IPS DF 19.7 (cell line): ENCODE measurements around the gene ATR.

Experiments
- DNase-seq: peaks from one replicate; pipeline ENCODE4 v3.0.0-alpha.2; 2013; ENCODE audit warnings: low read depth, low spot score

The ATR gene

DNA sequence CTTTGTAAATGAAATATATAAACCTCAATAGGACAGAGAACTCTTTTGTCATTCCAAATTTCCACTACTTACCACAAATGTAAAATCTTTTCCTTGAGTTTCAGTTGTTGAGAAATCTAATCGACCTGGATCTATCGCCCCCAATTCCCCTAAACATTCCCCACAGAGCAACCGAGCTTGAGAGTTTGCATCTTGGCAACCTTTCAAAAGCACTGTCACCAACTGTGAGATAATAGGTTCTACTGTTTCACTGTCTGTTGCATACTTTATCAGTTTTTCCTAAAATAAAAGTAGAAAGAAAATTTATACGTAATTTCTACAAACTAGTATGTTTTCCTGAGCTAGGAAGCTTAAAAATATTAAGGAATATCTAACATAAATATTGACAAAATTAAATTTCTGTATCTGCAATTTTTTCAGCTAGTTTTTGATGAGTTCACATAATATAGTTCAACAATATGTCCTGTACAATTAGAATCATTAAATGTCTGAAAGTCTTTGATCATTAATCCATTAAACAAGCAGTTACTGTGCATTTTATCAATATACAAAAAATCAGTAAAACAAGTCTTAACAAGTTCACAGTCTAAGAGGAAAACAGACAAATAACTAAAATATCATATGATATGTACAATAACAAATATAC, 54.5 kb downstream of the ATR start:
- no peak for DNase-seq

DNA sequence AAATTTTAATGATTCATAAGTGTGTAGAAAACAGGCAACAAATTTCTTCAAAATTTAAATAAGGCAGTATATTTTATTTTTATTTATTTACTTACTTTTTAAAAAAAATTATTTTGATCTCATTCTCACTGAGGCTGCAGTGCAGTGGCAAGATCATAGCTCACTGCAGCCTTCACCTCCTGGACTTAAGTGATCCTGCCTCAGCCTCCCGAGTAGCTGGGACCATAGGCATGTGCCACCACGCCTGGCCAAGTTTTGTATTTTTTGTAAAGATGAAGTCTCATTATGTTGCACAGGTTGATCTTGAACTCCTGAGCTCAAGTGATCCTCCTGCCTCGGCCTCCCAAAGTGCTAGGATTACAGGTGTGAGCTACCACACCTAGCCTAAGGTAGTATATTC, 69.5 kb downstream of the ATR start:
- no peak for DNase-seq

DNA sequence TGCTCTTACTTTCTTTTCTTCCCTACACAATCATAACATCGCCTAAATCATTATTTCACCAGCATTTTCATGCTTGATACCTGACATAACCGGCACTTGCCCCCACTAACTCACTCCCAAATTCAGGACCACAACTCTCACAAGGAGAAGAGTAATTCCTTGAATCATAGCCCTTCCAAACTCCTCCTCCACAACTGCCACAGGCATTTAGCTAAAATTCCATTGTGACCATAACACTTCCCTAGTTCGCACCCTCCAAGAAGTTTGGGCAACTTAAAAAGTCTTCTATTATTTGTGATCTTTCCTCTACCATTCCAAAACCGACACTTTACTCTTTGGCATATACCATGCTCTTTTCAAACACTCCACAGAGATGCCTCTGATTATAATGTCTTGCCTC, 71.3 kb downstream of the ATR start:
- no peak for DNase-seq

DNA sequence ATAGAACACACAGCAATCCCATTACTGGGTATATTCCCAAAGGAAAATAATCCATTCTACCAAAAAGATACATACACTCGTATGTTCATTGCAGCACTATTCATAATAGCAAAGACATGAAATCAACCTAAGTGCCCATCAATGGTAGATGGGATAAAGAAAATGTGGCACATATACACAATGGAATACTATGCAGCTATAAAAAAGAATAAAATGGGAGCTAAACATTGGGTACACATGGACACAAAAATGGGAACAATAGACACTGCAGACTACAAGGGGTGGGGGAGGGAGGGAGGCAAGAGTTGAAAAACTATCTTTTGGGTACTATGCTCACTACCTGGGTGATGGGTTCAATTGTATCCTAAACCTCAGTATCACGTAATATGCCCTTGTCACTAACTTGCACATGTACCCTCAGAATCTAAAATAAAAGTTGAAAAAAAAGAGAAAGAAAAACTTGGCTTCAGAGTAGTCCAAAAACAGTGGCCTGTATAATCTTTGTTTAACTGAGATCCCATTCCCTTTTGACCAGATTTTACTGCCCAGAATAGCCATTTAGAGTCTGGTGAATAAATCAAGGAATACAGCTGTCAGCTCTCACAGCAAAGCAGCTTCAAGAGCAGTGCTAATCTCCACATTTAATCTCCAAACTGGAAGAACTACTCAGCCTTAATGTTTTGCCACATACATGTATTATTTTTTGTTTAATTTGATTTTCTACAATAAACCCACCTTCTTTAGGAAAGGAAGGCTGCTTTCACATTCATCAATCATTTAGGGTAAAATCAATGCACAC, 76.1 kb downstream of the ATR start:
- no peak for DNase-seq

DNA sequence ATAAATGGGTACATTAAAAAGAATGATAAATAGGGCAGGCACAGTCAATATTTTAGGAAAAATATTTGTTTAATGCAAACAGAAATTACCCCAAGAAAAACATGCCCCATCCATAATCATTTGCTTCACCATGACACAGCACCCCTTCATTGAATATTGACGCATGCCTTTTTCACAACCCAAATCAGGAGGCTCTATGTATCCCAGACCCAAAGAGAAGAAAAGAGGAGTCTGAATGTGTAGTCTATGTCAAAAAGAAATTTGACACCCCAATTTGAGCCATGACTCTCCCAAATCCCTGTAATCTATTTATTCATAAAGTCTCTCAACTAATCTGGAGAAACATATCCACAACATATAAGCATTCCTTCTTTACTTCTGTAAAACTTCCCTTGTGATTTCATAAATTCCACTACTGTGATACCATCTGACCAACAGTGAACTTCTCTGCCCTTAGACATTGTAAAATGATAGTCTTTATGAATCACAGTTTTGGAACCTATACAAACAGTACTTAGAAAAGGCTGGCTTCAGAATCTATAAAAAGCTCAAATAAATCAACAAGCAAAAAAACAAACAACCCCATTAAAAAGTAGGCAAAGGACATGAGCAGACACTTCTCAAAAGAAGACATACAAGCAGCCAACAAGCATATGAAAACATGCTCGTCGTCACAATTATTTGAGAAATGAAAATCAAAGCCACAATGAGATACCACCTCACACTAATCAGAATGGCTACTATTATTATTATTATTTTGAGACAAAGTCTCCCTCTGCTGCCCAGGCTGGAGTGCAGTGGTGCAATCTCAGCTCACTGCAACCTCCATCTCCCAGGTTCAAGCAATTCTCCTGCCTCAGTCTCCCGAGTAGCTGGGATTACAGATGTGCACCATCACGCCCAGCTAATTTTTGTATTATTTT, 77.3 kb downstream of the ATR start:
- no peak for DNase-seq

DNA sequence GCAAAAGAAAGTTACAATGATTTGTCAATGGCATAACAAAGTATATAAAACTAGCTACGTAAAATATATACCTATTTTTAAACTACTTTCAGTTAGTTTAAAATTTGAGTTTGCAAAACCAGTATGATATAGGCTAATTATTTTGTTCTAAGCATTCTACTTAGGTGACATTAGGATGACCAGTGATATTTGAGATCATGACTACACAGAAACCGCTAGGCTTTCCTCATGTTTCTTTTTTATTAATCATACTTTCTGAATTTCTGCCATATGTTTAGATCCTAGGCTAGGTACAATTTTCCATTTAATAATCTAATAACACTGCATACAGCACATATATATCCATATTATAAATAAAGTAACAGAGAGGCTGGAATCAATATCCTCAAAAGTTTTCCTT, 78.3 kb downstream of the ATR start:
- no peak for DNase-seq

DNA sequence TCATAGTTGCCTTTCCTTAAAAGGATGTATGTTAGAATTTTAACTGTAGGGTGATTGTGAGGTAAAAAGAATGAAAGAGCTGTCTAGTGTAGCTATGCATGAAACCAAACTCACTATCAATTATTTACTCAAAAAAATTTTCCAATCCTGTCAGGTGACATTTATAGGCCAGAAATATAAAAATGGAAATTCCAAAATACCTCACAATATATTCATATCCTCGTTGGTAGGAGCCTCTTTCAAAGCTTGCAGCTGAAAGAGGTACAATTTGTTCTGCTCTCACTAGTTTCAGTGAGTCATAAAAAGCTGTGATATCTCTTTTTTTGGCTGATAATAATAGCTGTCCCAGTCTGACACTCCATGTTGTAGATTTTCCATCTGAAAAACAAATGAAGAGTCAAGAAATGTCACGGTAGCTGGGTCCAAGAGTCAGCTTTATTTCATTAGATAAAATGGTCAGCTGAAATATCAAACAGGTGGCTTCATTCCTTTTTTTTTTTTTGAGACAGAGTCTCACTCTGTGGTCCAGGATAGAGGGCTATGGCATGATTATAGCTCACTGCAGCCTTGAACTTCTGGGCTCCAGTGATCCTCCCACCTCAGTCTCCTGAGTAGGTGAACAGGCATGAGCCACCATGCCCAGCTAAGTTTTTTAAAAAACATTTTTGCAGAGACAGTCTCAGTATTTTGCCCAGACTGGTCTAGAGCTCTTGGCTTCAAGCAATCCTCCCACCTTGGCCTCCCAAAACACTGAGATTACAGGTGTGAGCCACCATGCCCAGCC, 79.9 kb downstream of the ATR start:
- no peak for DNase-seq

DNA sequence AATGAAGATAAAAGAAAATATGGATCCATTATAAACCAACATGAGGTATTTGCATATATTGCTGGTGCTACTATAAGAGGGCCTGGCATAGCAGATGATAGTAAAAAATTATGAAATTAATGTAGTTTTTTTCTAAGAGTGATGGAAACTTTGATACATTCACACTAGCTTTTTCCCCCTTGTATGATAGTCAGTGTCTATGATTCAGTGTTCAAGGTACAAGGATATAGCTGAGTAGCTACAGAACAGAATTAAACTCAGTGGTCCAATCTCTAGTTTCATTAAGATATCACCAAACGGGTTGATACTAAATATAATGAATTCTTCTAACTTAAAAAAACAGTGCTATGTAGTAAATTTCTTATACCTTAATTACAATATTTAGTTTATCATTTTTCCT, 80.8 kb downstream of the ATR start:
- DNase-seq = no peak

DNA sequence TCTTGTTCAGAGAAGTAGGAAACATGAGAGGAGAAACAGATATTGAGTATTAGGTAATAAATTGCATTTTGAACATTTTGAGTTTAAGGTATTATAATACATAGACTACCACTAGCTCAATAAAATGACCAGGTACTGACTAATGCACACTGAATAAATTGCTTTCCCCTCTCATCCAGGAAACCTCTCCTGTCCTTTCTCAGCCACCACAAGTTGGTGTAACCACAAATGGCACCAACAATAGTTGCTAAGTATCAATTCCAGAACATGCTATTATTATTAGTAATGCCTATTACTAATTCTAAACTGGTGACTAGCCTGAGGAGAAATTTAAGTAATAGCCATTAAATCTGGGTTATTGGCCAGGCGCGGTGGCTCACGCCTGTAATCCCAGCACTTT, 83.4 kb downstream of the ATR start:
- no peak for DNase-seq

DNA sequence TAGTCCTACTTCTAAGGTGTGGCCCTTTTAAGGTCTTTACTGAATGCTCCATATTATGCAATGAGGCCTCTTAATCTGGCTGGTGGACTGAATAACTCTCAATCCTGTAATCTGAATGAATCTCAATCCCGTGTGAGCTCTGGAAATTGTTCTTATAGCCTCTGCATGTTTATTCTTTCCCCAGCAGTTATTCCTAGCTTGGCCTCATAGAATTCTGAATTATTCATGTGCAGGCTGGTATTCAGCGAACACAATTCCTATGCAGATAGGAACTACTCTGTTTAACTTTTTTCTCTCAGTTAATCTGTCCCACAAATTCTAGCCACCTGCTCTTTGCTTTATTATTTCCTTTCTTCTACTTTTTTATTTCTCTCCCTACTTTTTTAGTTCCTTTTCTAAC, 86.3 kb downstream of the ATR start:
- no peak for DNase-seq

DNA sequence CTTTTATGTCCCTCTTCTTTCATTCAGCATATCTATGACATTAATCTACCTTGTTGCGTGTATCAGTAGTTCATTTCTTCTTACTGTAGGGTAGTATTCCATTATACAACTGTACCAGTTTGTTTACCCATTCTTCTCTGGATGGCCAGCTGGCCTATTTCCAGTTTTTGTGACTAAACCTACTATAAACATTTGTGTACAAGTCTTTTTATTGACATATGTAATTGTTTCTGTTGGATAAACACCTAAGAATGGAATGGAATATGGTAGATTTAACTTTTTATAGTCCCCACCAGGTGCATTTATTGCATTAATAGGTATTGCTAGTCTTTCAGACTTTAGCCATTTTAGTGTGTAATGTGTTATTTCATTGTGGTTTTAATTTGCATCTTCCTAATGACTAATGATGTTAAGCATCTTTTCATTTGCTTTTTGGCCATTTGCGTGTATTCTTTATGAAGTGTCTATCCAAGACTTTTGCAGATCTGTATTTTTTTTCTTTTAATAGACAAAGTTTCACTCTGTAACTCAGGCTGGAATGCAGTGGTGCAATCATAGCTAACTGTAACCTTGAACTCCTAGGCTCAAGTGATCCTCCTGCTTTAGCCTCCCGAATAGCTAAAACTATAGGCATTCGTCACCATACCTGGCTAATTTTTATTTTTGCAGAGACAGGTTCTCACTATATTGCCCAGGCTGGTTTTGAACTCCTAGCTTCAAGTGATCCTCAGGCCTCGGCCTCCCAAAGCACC, 88.8 kb downstream of the ATR start:
- no peak for DNase-seq

DNA sequence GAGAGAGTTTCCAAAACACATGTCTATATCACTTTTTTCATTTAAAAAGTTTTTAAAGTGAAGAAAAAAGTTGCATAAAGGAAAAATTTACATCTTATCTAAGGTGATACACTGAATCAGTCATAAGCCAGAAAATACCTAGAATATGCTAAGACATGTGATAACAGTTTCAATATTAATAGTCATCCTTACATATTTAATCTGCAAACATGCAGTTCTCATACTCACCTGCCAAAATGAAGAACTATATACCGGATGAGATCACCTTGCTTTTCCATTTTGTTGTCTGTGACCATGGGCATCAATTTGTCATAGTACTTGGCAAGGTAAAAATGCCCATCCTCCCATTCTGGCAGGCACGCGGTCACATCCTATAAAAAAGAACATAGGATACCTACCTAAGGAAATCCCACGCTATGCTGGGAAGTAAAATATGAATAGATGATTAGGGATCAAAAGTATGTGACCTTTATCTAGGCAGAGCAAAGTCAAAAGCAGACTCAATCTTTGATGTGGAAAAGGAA, 93.6 kb downstream of the ATR start:
- no peak for DNase-seq

DNA sequence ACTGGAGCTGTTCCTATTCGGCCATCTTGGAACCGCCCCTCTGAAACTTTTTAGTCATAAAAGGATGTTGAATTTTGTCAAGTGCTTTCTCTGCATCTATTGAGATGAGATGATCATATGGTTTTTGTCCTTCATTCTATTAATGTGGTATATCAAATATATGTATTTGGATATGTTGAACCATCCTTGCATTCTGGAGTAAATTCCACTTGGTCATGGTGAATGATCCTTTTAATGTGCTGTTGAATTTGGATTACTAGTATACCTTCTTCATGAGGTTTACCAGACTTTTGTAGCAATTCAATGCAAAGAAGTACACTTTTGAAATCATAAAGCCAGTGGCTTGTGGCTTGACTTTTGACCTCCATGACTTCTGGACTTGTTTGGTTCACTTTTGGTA, 97.3 kb downstream of the ATR start:
- no peak for DNase-seq

DNA sequence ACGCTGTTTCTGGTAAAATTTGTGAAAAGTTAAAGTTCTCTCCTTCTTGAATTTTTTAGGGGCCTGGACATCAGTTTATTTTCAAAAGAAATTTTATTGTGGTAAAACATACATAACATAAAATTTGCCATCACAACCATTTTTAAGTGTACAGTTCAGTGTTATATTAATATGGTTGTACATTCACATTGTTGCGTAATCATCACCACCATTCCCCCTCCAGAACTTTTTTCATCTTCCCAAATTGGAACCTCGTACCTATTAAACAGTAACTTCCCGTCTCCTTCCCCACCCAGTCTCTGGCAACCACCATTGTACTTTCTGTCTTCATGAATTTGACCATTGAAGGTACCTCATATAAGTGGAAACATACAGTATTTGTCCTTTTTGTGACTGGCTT, 107.7 kb downstream of the ATR start:
- no peak for DNase-seq

DNA sequence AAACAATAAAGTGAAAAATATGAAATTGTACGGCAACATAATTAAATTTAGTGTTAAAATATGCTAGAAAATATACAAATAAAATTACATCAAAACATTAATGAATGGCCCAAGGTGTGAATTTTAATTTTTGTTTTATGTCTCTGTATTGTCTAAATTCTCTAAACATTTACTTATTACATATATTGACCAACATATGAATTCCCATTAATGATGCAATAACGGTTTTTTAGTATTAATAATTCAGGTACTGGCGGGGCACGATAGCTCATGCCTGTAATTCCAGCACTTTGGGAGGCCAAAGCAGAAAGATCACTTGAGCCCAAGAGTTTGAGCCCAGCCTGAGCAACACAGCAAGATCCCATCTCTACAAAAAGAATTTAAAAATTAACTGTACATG, 110.1 kb downstream of the ATR start:
- DNase-seq = no peak

DNA sequence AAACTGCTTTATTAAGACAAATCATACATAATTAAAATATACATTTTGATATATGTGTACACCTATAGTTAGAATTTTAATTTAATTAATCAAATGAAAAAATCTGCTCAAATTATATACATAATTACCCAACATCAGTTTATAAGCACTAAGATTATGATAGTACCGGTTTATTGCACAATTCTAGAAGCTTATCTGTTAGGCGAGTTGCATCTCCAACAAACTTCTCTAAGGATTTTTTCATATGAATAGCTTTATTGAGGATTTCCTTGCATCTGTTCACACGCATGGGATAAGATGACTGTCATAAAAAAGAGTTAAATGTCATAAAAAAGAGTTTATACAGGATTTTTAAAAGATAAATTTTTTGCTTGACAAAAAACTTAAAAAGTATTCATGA, 110.8 kb downstream of the ATR start:
- DNase-seq = no peak

DNA sequence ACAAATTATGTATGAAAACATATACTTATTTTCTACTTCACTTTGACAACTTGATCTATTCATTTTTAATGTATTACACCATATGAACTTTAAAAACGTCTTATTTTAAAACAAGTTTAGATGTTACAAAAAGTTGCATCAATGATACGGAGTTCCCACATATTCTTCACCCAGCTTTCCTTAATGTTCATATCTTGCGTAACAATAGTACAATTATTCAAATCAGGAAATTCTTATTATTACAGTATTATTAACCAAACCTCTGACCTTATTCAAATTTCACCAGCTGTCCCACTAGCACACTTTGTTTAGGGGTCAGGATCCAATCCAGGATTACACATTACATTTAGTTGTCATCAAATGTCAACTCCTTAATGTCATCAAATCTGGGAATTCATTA, 117.8 kb downstream of the ATR start:
- no peak for DNase-seq

DNA sequence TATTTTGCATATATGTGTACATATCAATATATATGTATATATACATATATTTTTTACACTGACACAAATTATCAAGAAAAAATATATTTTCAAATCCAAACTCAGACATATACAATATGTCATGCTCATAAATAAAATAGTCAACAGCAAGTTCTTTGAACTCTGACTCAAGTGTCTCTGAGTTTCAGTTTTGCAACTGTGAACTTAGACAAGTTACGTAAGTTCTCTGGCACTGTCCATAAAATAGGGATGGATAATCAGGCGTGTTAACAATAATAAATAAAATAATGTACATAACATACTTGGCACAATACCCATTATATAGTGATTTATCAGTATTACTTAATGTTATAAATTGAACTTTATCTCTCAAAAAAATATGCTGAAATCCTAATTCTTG, 118.6 kb downstream of the ATR start:
- DNase-seq = no peak

DNA sequence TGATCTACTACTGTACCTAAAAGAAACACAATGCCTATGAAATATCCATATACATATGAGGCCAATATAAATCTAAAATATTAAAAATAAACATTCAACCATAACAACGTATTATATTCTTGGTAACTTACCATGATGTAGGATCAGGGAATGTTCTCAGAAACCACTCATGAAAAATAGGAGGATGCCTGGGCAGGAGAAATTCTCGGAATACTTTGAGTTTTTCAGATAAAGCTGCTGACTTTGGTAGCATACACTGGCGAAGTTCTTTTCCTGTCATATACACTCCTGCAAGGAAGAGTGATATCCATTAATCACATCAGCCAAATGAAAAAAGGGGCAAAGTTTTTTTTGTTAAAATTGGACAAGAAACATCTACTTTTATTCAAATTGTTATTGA, 119.4 kb downstream of the ATR start:
- DNase-seq = no peak

DNA sequence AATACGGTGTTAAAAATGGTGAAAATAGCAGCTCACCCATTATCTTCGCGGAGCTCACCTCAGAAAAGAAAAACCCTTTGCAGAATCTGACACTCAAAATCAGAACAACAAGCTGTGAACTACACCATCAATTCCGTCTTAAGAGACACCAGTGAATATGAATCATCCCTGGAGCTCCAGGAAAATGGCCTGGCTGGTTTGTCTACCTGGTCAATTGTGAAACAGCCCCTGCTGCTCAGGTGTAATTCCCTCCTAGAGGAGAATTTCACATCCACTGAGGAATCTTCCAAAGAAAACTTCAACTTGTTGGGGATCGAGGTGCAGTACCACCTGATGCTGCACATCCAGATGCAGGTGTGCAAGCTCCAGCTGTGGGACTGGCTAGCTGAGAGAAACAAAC, 127.7 kb downstream of the ATR start:
- DNase-seq = no peak

DNA sequence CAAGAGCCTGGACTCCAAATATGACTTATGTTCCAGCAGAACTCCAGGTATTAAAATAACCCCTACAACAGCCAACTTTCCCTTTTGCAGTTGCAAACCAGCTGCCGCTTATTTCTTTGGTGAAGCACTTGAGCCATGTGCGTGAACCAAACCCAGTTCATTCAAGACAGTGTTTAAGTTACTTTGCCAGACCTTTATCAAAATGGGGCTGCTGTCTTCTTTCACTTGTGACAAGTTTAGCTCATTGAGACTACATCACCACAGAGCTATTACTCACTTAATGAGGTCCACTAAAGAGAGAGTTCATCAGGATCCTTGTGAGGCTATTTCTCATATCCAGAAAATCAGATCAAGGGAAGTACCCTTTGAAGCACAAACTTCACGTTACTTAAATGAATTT, 128.3 kb downstream of the ATR start:
- DNase-seq = no peak
